SH-SY5Y (cell line): ENCODE data around the gene FBXO7.

Source experiments
- GATA2 ChIP-seq: IDR thresholded peaks from 2 replicates; pipeline ENCODE4 v1.6.1; 2011; ENCODE audit warnings: mild to moderate bottlenecking, low read depth, low read length
- GATA3 ChIP-seq: IDR thresholded peaks from 2 replicates; pipeline ENCODE4 v1.6.1; 2011; ENCODE audit warnings: low read depth, mild to moderate bottlenecking, low read length, moderate library complexity

FBXO7 gene

GRCh38 chr22:32512267-32512982 lies 37.8 kb downstream of the FBXO7 start:
- TF ChIP-seq GATA3 (no peak), GATA2 (no peak)

- TF ChIP-seq GATA2 (no peak), GATA3 (no peak)
Measured at GRCh38 chr22:32515084-32515483, 40.5 kb downstream of the FBXO7 start.

- TF ChIP-seq GATA2 = no peak
- no peak for TF ChIP-seq GATA3
Measured at GRCh38 chr22:32517488-32517887, 42.9 kb downstream of the FBXO7 start.

- TF ChIP-seq GATA3 (no peak), GATA2 (no peak)
Measured at GRCh38 chr22:32517921-32518320, 43.3 kb downstream of the FBXO7 start.

- TF ChIP-seq GATA3 (no peak), GATA2 (no peak)
Measured at GRCh38 chr22:32518381-32518780, 43.8 kb downstream of the FBXO7 start.

- TF ChIP-seq GATA2 (no peak), GATA3 (no peak)
Measured at GRCh38 chr22:32518848-32519247, 44.2 kb downstream of the FBXO7 start.

- TF ChIP-seq GATA2 = no peak
- TF ChIP-seq GATA3 = no peak
Measured at GRCh38 chr22:32520612-32521011, 46.0 kb downstream of the FBXO7 start.

- TF ChIP-seq GATA2 = no peak
- TF ChIP-seq GATA3 = no peak
Measured at GRCh38 chr22:32522237-32522636, 47.6 kb downstream of the FBXO7 start.

GRCh38 chr22:32527756-32528155 lies 53.1 kb downstream of the FBXO7 start:
- TF ChIP-seq GATA3 (no peak), GATA2 (no peak)

- TF ChIP-seq GATA2 (no peak), GATA3 (no peak)
Measured at GRCh38 chr22:32528316-32528715, 53.7 kb downstream of the FBXO7 start.

GRCh38 chr22:32528984-32529982 lies 54.7 kb downstream of the FBXO7 start:
- TF ChIP-seq GATA2 (no peak), GATA3 (no peak)

- TF ChIP-seq GATA3 (no peak), GATA2 (no peak)
Measured at GRCh38 chr22:32531228-32531627, 56.6 kb downstream of the FBXO7 start.

GRCh38 chr22:32531931-32532819 lies 57.6 kb downstream of the FBXO7 start:
- TF ChIP-seq GATA3 = no peak
- no peak for TF ChIP-seq GATA2

GRCh38 chr22:32532820-32533128 lies 58.2 kb downstream of the FBXO7 start:
- no peak for TF ChIP-seq GATA2
- no peak for TF ChIP-seq GATA3
